HL-60 (cell line): ENCODE results near the gene PLEKHA3.

Source experiments
- DNase-seq, 2 experiments: peaks; one replicate each; pipeline ENCODE4 v3.0.0-alpha.2; 2010 to 2020; ENCODE audit warnings: low read depth in 1 of 2, low spot score in 1 of 2
- H3K27ac ChIP-seq: fragments of 250-450 bp; sonication (Bioruptor Pico); replicated peaks from 2 replicates; pipeline ENCODE4 v1.5.1; 2020; ENCODE audit warnings: mild to moderate bottlenecking, moderate library complexity
- H3K27me3 ChIP-seq: fragments of 250-450 bp; sonication (Bioruptor Pico); 2 replicates; pipeline ENCODE4 v1.5.1; 2021; ENCODE audit warnings: mild to moderate bottlenecking, moderate library complexity; ENCODE audit not compliant: insufficient read depth, poor library complexity, severe bottlenecking
- H3K4me3 ChIP-seq: replicated peaks from 2 replicates; pipeline ENCODE4 v1.5.1; 2011; ENCODE audit warnings: mild to moderate bottlenecking, control low read depth, low read length; ENCODE audit not compliant: insufficient read depth
- CTCF ChIP-seq: IDR thresholded peaks from one replicate; pipeline ENCODE4 v1.5.1; 2011; ENCODE audit warnings: low read length, control low read depth, inconsistent platforms; ENCODE audit not compliant: insufficient read depth
- GABPA ChIP-seq: IDR thresholded peaks from 2 replicates; pipeline ENCODE4 v1.6.1; 2012; ENCODE audit warnings: low read depth
- POLR2AphosphoS5 ChIP-seq: IDR thresholded peaks from 2 replicates; pipeline ENCODE4 v1.6.1; 2012; ENCODE audit warnings: low read depth
- REST ChIP-seq: IDR thresholded peaks from 2 replicates; pipeline ENCODE4 v1.6.1; 2012; ENCODE audit warnings: low read depth; ENCODE audit not compliant: insufficient replicate concordance
- SPI1 ChIP-seq: IDR thresholded peaks from 2 replicates; pipeline ENCODE4 v1.6.1; 2012; ENCODE audit warnings: low read depth, mild to moderate bottlenecking, borderline replicate concordance

Gene PLEKHA3

GRCh38 chr2:178450774-178451525 is 29.3 kb upstream of the PLEKHA3 start, which contains the start of the genes PJVK and PRKRA:
TSS of gene PJVK (plus strand) at chr2:178451378. CDS start at chr2:178453410, 2,032 bp downstream.
TSS of gene PRKRA (minus strand) at chr2:178451175. CDS start at chr2:178451030, 145 bp downstream.
- Histone ChIP-seq H3K27me3 (no peaks in the 10 kb centered on the region), H3K4me3 (peak within 1 kb of the TSS; percentile 88)

GRCh38 chr2:178452334-178452733 is 27.9 kb upstream of the PLEKHA3 start:
- no peak for DNase-seq
- H3K27me3 ChIP-seq: no peaks in the 10 kb centered on the region
- no peak overlapping the region for H3K27ac ChIP-seq
- TF ChIP-seq REST: no peak
- no peak for TF ChIP-seq POLR2AphosphoS5
- TF ChIP-seq GABPA: no peak
- TF ChIP-seq CTCF: no peak
- TF ChIP-seq SPI1: no peak
- H3K4me3 ChIP-seq: no peak overlapping the region

More at GRCh38 chr2:178450774-178451525, 29.3 kb upstream of the PLEKHA3 start, which contains the start of the genes PJVK and PRKRA:
- TF ChIP-seq POLR2AphosphoS5 (peak; percentile 78), REST (no peak), CTCF (no peak)
- H3K27ac ChIP-seq: peak within 1 kb of the TSS; percentile 89
- peak; percentile 80 to 94 for DNase-seq

GRCh38 chr2:178452870-178453269 is 27.4 kb upstream of the PLEKHA3 start:
- H3K27ac ChIP-seq: no peak overlapping the region
- no peak overlapping the region for H3K4me3 ChIP-seq
- TF ChIP-seq CTCF (no peak), POLR2AphosphoS5 (no peak), GABPA (no peak), REST (no peak), SPI1 (no peak)
- H3K27me3 ChIP-seq: no peaks in the 10 kb centered on the region
- DNase-seq: no peak
